WTC11 (cell line): ENCODE measurements around the gene DNM1.

Experiments used
- CREM ChIP-seq: sonication (generic); formaldehyde crosslinking; IDR thresholded peaks from 2 replicates; pipeline ENCODE4 v1.8.1; 2022; ENCODE audit warnings: mild to moderate bottlenecking, missing genetic modification reagents, moderate library complexity
- E2F1 ChIP-seq: sonication (generic); formaldehyde crosslinking; IDR thresholded peaks from 2 replicates; pipeline ENCODE4 v1.8.0; 2022; ENCODE audit warnings: mild to moderate bottlenecking, missing genetic modification reagents
- TF ChIP-seq, protein P1 (sequence below): fragments of 200-600 bp; IDR thresholded peaks from 2 replicates; pipeline ENCODE4 v1.8.0; 2022; ENCODE audit warnings: antibody characterized with exemption

GRCh38 chr9:128242828-128243214, 39.6 kb downstream of the DNM1 start:
- TF ChIP-seq, protein P1, sequence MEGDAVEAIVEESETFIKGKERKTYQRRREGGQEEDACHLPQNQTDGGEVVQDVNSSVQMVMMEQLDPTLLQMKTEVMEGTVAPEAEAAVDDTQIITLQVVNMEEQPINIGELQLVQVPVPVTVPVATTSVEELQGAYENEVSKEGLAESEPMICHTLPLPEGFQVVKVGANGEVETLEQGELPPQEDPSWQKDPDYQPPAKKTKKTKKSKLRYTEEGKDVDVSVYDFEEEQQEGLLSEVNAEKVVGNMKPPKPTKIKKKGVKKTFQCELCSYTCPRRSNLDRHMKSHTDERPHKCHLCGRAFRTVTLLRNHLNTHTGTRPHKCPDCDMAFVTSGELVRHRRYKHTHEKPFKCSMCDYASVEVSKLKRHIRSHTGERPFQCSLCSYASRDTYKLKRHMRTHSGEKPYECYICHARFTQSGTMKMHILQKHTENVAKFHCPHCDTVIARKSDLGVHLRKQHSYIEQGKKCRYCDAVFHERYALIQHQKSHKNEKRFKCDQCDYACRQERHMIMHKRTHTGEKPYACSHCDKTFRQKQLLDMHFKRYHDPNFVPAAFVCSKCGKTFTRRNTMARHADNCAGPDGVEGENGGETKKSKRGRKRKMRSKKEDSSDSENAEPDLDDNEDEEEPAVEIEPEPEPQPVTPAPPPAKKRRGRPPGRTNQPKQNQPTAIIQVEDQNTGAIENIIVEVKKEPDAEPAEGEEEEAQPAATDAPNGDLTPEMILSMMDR = no peak
- TF ChIP-seq CREM (CRISPR knock-in tag) = no peak
- TF ChIP-seq E2F1 = no peak
